ENCODE results near the gene COA8. TPM values are rescaled to one million over a fixed set of nuclear protein-coding genes. Genes with fewer than 3 reads are reported as not detected.
"Not testable (repeated sequence)": the region's sequence is repeated elsewhere in the genome, so short reads cannot be mapped to it uniquely, and the experiment has no call there.

The COA8 gene
- polyA plus RNA-seq, 5 donors, result 29.3 to 46.6 (median 40.9) TPM

- no peak for DNase-seq
Observed at GRCh38 chr14:103524002-103524935, 38.5 kb upstream of the COA8 start.

- not testable (repeated sequence) for DNase-seq
Observed at GRCh38 chr14:103525430-103526246, 37.1 kb upstream of the COA8 start.

- no peak for DNase-seq
Observed at GRCh38 chr14:103526247-103526913, 36.4 kb upstream of the COA8 start.

- no peak for DNase-seq
Observed at GRCh38 chr14:103526914-103527248, 35.9 kb upstream of the COA8 start.

GRCh38 chr14:103527408-103528145 is 35.2 kb upstream of the COA8 start:
- no peak for DNase-seq

- no peak for DNase-seq
Observed at GRCh38 chr14:103528146-103528586, 34.6 kb upstream of the COA8 start.

- DNase-seq, result peak; percentile 91
Observed at GRCh38 chr14:103528587-103529382, 34.0 kb upstream of the COA8 start, which contains the start of gene TRMT61A. Gene TRMT61A, plus strand, starts transcription at chr14:103529196. Its CDS starts 783 bp downstream, at chr14:103529979.

- DNase-seq, result no peak
Observed at GRCh38 chr14:103529383-103530365, 33.1 kb upstream of the COA8 start.

GRCh38 chr14:103530390-103530789 is 32.4 kb upstream of the COA8 start:
- no peak for DNase-seq

- no peak for DNase-seq
Observed at GRCh38 chr14:103530831-103531230, 31.9 kb upstream of the COA8 start.

- DNase-seq, result no peak
Observed at GRCh38 chr14:103531421-103532215, 31.1 kb upstream of the COA8 start.

GRCh38 chr14:103532216-103533136 is 30.3 kb upstream of the COA8 start:
- DNase-seq, result no peak

- no peak for DNase-seq
Observed at GRCh38 chr14:103533137-103533998, 29.4 kb upstream of the COA8 start.

- no peak for DNase-seq
Observed at GRCh38 chr14:103533999-103534575, 28.7 kb upstream of the COA8 start.

GRCh38 chr14:103534576-103535061 is 28.1 kb upstream of the COA8 start:
- DNase-seq, result no peak
